ENCODE data around the gene TMOD1. TPM values are rescaled to one million over a fixed set of nuclear protein-coding genes. Genes with fewer than 3 reads are reported as not detected.

TMOD1 gene
- total and polyA plus RNA-seq, 9 of the 15 experiments (the other 6 are each of a cell fraction or from before 2014, with no cell fraction given) = 7.1 to 41.2 (median 14.2) TPM

DNA sequence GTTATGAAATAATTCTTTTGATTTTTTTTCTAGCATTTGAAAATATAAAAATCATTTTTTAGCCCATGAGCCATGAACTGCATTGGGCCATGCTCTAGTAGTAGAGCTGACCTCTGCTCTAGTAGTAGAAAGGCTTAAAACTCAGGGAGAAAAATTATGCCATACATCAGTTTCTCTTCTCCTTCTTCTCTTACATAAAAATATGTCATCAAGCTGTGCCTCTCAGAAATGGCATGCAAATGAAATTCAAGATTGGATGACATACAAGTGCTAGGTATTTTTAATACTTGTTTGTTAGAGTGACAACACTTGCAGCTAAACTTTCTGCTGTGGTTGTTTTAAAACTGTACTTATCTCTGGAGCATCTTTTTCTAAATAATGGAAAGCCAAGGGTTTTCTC is 42.1 kb upstream of the TMOD1 start:
- Histone ChIP-seq H4K20me1 (replicated peaks; ENCODE audit: control insufficient read depth, insufficient read depth, low read length) (no peaks in the 10 kb centered on the region), H3K9ac (ENCODE audit: insufficient read depth in 1 of 2, low read depth in 2 of 2, low read length in 2 of 2) (no peak overlapping the region), H3K27me3 (ENCODE audit: control insufficient read depth in 2 of 2, insufficient read depth in 2 of 2, low read length in 2 of 2) (no peaks in the 10 kb centered on the region), H3K9me1 (ENCODE audit: control insufficient read depth, insufficient read depth, low read length) (no peaks in the 10 kb centered on the region), H2AFZ (ENCODE audit: low read depth, low read length) (no peak overlapping the region), H3K27ac (ENCODE audit: extremely low read depth, low read depth, low read length) (no peak overlapping the region), H3K79me2 (ENCODE audit: control insufficient read depth, insufficient read depth, low read length) (no peaks in the 10 kb centered on the region), H3K9me3 (replicated peaks; ENCODE audit: control insufficient read depth, insufficient read depth, low read depth, low read length) (no peaks in the 10 kb centered on the region), H3K4me3 (no peak overlapping the region), H3K36me3 (ENCODE audit: control insufficient read depth, insufficient read depth, low read length) (no peaks in the 10 kb centered on the region), H3K4me1 (replicated peaks in 1 of 2; ENCODE audit: control insufficient read depth in 2 of 2, insufficient read depth in 2 of 2, low read length in 2 of 2) (no peaks in the 10 kb centered on the region), H3K4me2 (ENCODE audit: insufficient read depth, low read length) (no peak overlapping the region)
- in situ Hi-C loops (cut with MboI) = no loop called here
- BruUV-seq (replicated peaks) = no TSS peak
- CTCF ChIA-PET (ENCODE audit: low intra/inter-chr PET ratio) = no interaction called here
- FAIRE-seq (no peak), ATAC-seq (no peak), DNase-seq (ENCODE audit: extremely low read depth in 1 of 4, low spot score in 3 of 4) (no peak)
- POLR2A ChIA-PET = interaction anchor here (1.0 to 1.2 kb wide), 2 partner anchors 136 to 157 kb away, joined by 3 read pairs; no protein-coding TSS in a partner anchor
- intact Hi-C loops (cut with micrococcal nuclease) = no loop called here
- TF ChIP-seq CXXC5 (CRISPR knock-in tag; IDR thresholded peaks at IDR 0.05) (no peak), SMC3 (conservative IDR thresholded peaks at IDR 0.05; ENCODE audit: insufficient read depth, low read depth, low read length) (no peak), ZFX (CRISPR knock-in tag; IDR thresholded peaks at IDR 0.05) (no peak), CHD2 (IDR thresholded peaks at IDR 0.05; ENCODE audit: low read depth, low read length) (no peak), GABPB1 (CRISPR knock-in tag; IDR thresholded peaks at IDR 0.05) (no peak), NR2C1 (IDR thresholded peaks at IDR 0.05) (no peak), NR2C1 (tag; IDR thresholded peaks at IDR 0.05) (no peak), ZNF140 (CRISPR knock-in tag; IDR thresholded peaks at IDR 0.05) (no peak), MECOM (CRISPR knock-in tag; IDR thresholded peaks at IDR 0.05) (no peak), ZNF134 (CRISPR knock-in tag; conservative IDR thresholded peaks at IDR 0.05) (no peak), ZNF274 (IDR thresholded peaks at IDR 0.05; ENCODE audit: borderline replicate concordance, low read depth, low read length) (no peak)
- TF ChIP-seq, protein P1, sequence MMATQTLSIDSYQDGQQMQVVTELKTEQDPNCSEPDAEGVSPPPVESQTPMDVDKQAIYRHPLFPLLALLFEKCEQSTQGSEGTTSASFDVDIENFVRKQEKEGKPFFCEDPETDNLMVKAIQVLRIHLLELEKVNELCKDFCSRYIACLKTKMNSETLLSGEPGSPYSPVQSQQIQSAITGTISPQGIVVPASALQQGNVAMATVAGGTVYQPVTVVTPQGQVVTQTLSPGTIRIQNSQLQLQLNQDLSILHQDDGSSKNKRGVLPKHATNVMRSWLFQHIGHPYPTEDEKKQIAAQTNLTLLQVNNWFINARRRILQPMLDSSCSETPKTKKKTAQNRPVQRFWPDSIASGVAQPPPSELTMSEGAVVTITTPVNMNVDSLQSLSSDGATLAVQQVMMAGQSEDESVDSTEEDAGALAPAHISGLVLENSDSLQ (IDR thresholded peaks at IDR 0.05) = no peak
- TF ChIP-seq, protein P2, sequence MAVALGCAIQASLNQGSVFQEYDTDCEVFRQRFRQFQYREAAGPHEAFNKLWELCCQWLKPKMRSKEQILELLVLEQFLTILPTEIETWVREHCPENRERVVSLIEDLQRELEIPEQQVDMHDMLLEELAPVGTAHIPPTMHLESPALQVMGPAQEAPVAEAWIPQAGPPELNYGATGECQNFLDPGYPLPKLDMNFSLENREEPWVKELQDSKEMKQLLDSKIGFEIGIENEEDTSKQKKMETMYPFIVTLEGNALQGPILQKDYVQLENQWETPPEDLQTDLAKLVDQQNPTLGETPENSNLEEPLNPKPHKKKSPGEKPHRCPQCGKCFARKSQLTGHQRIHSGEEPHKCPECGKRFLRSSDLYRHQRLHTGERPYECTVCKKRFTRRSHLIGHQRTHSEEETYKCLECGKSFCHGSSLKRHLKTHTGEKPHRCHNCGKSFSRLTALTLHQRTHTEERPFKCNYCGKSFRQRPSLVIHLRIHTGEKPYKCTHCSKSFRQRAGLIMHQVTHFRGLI (CRISPR knock-in tag; IDR thresholded peaks at IDR 0.05) = no peak
- TF ChIP-seq, protein P3, sequence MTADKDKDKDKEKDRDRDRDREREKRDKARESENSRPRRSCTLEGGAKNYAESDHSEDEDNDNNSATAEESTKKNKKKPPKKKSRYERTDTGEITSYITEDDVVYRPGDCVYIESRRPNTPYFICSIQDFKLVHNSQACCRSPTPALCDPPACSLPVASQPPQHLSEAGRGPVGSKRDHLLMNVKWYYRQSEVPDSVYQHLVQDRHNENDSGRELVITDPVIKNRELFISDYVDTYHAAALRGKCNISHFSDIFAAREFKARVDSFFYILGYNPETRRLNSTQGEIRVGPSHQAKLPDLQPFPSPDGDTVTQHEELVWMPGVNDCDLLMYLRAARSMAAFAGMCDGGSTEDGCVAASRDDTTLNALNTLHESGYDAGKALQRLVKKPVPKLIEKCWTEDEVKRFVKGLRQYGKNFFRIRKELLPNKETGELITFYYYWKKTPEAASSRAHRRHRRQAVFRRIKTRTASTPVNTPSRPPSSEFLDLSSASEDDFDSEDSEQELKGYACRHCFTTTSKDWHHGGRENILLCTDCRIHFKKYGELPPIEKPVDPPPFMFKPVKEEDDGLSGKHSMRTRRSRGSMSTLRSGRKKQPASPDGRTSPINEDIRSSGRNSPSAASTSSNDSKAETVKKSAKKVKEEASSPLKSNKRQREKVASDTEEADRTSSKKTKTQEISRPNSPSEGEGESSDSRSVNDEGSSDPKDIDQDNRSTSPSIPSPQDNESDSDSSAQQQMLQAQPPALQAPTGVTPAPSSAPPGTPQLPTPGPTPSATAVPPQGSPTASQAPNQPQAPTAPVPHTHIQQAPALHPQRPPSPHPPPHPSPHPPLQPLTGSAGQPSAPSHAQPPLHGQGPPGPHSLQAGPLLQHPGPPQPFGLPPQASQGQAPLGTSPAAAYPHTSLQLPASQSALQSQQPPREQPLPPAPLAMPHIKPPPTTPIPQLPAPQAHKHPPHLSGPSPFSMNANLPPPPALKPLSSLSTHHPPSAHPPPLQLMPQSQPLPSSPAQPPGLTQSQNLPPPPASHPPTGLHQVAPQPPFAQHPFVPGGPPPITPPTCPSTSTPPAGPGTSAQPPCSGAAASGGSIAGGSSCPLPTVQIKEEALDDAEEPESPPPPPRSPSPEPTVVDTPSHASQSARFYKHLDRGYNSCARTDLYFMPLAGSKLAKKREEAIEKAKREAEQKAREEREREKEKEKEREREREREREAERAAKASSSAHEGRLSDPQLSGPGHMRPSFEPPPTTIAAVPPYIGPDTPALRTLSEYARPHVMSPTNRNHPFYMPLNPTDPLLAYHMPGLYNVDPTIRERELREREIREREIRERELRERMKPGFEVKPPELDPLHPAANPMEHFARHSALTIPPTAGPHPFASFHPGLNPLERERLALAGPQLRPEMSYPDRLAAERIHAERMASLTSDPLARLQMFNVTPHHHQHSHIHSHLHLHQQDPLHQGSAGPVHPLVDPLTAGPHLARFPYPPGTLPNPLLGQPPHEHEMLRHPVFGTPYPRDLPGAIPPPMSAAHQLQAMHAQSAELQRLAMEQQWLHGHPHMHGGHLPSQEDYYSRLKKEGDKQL (CRISPR knock-in tag; IDR thresholded peaks at IDR 0.05; ENCODE audit: borderline replicate concordance) = no peak
- TF ChIP-seq, protein P4, sequence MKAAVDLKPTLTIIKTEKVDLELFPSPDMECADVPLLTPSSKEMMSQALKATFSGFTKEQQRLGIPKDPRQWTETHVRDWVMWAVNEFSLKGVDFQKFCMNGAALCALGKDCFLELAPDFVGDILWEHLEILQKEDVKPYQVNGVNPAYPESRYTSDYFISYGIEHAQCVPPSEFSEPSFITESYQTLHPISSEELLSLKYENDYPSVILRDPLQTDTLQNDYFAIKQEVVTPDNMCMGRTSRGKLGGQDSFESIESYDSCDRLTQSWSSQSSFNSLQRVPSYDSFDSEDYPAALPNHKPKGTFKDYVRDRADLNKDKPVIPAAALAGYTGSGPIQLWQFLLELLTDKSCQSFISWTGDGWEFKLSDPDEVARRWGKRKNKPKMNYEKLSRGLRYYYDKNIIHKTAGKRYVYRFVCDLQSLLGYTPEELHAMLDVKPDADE (conservative IDR thresholded peaks at IDR 0.05; ENCODE audit: control insufficient read depth, low read depth, low read length) = no peak

Data from K562 (cell line).